ENCODE measurements around the gene IGFL1.

- TF ChIP-seq CTCF (IDR thresholded peaks at IDR 0.05) (no peak), EP300 (IDR thresholded peaks at IDR 0.05) (no peak), POLR2AphosphoS5 (IDR thresholded peaks at IDR 0.05) (no peak)
Measured at GRCh38 chr19:46206682-46207081, 22.9 kb upstream of the IGFL1 start.
